HepG2 (cell line): ENCODE data around the gene MED4.
"Not testable (repeated sequence)": the region's sequence is repeated elsewhere in the genome, so short reads cannot be mapped to it uniquely, and the experiment has no call there.

Source experiments
- ERF ChIP-seq: IDR thresholded peaks from 2 replicates; pipeline ENCODE4 v1.6.1; 2018; ENCODE audit warnings: missing biosample characterization, missing genetic modification reagents
- REST ChIP-seq, 2 experiments: IDR thresholded peaks; 2 replicates each; pipeline ENCODE4 v1.6.1; 2011 to 2012; ENCODE audit warnings: low read length in 2 of 2, borderline replicate concordance in 1 of 2, low read depth in 1 of 2, mild to moderate bottlenecking in 1 of 2, moderate library complexity in 1 of 2
- ZBTB49 ChIP-seq: sonication (generic); formaldehyde crosslinking; IDR thresholded peaks from 2 replicates; pipeline ENCODE4 v1.4.0; 2020; ENCODE audit warnings: missing genetic modification reagents, borderline replicate concordance

- TF ChIP-seq ERF (CRISPR knock-in tag); REST (IDR thresholded peaks at IDR 0.05; ENCODE audit: borderline replicate concordance in 1 of 2, low read depth in 1 of 2, low read length in 2 of 2); ZBTB49: not testable (repeated sequence)
Measured at GRCh38 chr13:48058536-48058935, 36.4 kb downstream of the MED4 start.
